VCaP (cell line): ENCODE data around the gene EMID1.

ENCODE experiments used
- H3K27ac ChIP-seq: fragments of 450-650 bp; 2 replicates; pipeline ENCODE4 v1.5.1; 2017
- CTCF ChIP-seq: fragments of 450-650 bp; conservative IDR thresholded peaks from 2 replicates; pipeline ENCODE4 v1.5.1; 2017; ENCODE audit warnings: mild to moderate bottlenecking, moderate library complexity

The EMID1 gene

GRCh38 chr22:29269731-29270474 is 64.2 kb downstream of the EMID1 start:
- no peak for TF ChIP-seq CTCF

GRCh38 chr22:29270475-29271271 is 65.0 kb downstream of the EMID1 start:
- H3K27ac ChIP-seq: peak overlapping the region; percentile 99; the same call in 1 of the 2 replicates
- no peak for TF ChIP-seq CTCF

More at GRCh38 chr22:29269731-29270474, 64.2 kb downstream of the EMID1 start:
- H3K27ac ChIP-seq: peak overlapping the region; percentile 99; the same call in 1 of the 2 replicates

- H3K27ac ChIP-seq: no peak overlapping the region
- TF ChIP-seq CTCF: no peak
Observed at GRCh38 chr22:29272624-29273023, 66.9 kb downstream of the EMID1 start.

- TF ChIP-seq CTCF: no peak
- peak overlapping the region; percentile 60 for H3K27ac ChIP-seq
Observed at GRCh38 chr22:29275167-29275566, 69.5 kb downstream of the EMID1 start.

GRCh38 chr22:29275819-29276565 is 70.3 kb downstream of the EMID1 start:
- H3K27ac ChIP-seq: peak overlapping the region; percentile 60
- TF ChIP-seq CTCF: no peak

GRCh38 chr22:29277927-29278326 is 72.2 kb downstream of the EMID1 start:
- peak overlapping the region; percentile 11; the same call in 1 of the 2 replicates for H3K27ac ChIP-seq
- TF ChIP-seq CTCF: no peak

GRCh38 chr22:29284196-29284595 is 78.5 kb downstream of the EMID1 start:
- no peak for TF ChIP-seq CTCF
- no peak overlapping the region for H3K27ac ChIP-seq
